Immature natural killer cell (primary cell): ENCODE results near the gene ANP32A. TPM values are rescaled to one million over a fixed set of nuclear protein-coding genes. Genes with fewer than 3 reads are reported as not detected.
A peak's percentile ranks its signal among the peaks of the same experiment; 100 is the strongest.

Source experiments
- DNase-seq, 3 donors: peaks; one replicate each; pipeline ENCODE4 v3.0.0; 2022; ENCODE audit warnings: mixed read lengths in 1 of 3
- H3K27ac Mint-ChIP-seq, 6 donors: one replicate each; pipeline ENCODE4 v1.8.0; 2020; ENCODE audit warnings: mixed read lengths in 6 of 6, mild to moderate bottlenecking in 5 of 6, inconsistent platforms in 4 of 6, moderate library complexity in 3 of 6
- H3K27me3 Mint-ChIP-seq, 3 donors: one replicate each; pipeline ENCODE4 v1.8.0; 2020 to 2021; ENCODE audit warnings: low read depth in 3 of 3, mild to moderate bottlenecking in 3 of 3, mixed read lengths in 3 of 3, moderate library complexity in 3 of 3, inconsistent platforms in 1 of 3
- H3K36me3 Mint-ChIP-seq, 3 donors: one replicate each; pipeline ENCODE4 v1.8.0; 2020; ENCODE audit warnings: mixed read lengths in 3 of 3, inconsistent platforms in 2 of 3, mild to moderate bottlenecking in 2 of 3
- H3K4me1 Mint-ChIP-seq, 2 donors: one replicate each; pipeline ENCODE4 v1.8.0; 2020; ENCODE audit warnings: inconsistent platforms in 2 of 2, mild to moderate bottlenecking in 2 of 2, mixed read lengths in 2 of 2, moderate library complexity in 1 of 2
- H3K4me3 Mint-ChIP-seq, 5 donors: one replicate each; pipeline ENCODE4 v1.8.0; 2020; ENCODE audit warnings: mild to moderate bottlenecking in 5 of 5, mixed read lengths in 5 of 5, inconsistent platforms in 3 of 5, moderate library complexity in 3 of 5
- H3K9me3 Mint-ChIP-seq, 6 donors: one replicate each; pipeline ENCODE4 v1.8.0; 2020; ENCODE audit warnings: mild to moderate bottlenecking in 6 of 6, mixed read lengths in 6 of 6, inconsistent platforms in 4 of 6, moderate library complexity in 3 of 6
- polyA plus RNA-seq, 3 donors: library from polyadenylated mRNA; unstranded; fragments of 300-500 nt; fragmentation: Illumina TruSeq; gene quantifications; one replicate each; pipeline ENCODE4 v1.2.3, GENCODE V29; 2021

The ANP32A gene
- polyA plus RNA-seq, 3 donors from 2014 or later = 76.3 to 147 (median 85.2) TPM

DNA sequence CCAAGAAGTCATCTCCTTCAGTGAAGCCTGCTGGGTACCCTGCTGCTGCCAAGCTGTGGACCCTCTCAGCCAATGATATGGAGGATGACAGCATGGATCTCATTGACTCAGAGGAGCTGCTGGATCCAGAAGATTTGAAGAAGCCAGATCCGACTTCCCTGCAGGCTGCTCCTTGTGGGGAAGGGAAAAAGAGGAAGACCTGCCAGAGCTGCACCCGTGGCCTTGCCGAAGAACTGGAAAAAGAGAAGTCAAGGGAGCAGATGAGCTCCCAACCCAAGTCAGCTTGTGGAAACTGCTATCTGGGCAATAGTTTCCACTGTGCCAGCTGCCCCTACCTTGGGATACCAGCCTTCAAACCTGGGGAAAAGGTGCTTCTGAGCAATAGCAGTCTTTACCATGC lies 13.7 kb upstream of the ANP32A start:
- H3K9me3 Mint-ChIP-seq = peaks cover 5 to 24% (median 11%) of the 10 kb centered on the region in 6 donors
- H3K27me3 Mint-ChIP-seq = peaks cover 2 to 24% (median 16%) of the 10 kb centered on the region in 3 donors
- H3K27ac Mint-ChIP-seq = no peak overlapping the region
- H3K36me3 Mint-ChIP-seq = peaks cover 4 to 10% (median 8%) of the 10 kb centered on the region in 3 donors
- no peaks in the 10 kb centered on the region for H3K4me1 Mint-ChIP-seq
- no peak overlapping the region for H3K4me3 Mint-ChIP-seq
- no peak for DNase-seq

DNA sequence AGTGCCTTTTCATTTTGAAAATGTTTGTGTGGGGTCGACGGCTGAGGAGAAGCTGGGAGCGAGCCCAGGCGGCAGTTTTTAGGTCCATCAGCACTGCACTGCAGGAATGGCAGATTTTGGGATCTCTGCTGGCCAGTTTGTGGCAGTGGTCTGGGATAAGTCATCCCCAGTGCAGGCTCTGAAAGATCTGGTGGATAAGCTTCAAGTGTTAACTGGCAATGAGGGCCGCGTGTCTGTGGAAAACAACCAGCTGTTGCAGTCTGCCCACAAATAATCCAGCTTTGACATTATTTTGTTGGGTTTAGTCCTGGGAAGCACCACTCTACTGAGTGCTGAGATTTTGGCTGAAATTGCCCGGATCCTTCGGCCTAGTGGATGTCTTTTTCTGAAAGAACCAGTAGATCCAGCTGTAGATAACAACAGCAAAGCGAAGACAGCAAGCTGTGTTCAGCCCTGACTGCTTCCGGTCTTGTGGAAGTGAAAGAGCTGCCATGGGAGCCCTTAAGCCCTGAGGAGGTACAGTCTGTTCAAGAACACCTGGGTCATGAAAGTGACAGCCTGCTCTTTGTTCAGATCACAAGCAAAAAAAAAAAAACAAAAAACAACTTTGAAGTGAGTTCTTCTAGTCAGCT lies 13.1 kb upstream of the ANP32A start:
- Mint-ChIP-seq H3K4me1 (no peaks in the 10 kb centered on the region), H3K27me3 (peaks cover 2 to 23% (median 11%) of the 10 kb centered on the region in 3 donors), H3K36me3 (peaks cover 4 to 10% (median 8%) of the 10 kb centered on the region in 3 donors), H3K9me3 (peaks cover 5 to 24% (median 11%) of the 10 kb centered on the region in 6 donors), H3K27ac (no peak overlapping the region), H3K4me3 (no peak overlapping the region)
- DNase-seq = no peak

DNA sequence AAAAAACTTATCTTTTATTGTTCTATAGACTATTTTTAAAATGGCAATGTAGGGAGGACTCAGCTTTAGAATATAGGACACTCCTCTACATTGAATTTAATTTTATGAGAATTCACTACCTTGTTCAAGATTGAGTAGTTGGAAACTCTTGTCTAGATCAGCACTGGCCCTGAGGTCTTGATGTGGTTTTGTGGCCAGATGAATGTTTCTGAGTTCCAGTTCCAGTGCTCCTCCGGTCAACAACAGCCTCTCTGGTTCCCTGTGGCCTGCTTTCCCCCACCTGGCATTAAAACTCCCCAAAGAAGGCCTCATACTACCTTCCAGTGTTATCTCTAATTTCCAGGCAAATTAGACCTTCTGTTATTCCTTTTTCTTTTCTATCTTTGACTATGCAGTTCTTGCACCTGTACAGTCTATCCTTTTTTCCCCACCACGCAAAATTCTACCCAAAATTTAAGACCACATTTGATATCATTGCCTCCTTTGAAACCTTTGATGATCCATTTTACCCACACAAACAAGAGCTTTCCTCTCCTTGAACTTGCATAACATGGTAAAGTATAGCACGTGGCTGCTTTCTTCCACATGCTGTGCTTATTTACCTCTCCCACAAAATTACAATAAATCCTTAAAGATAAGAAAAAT lies 9.6 kb upstream of the ANP32A start:
- Mint-ChIP-seq H3K4me3 (no peak overlapping the region), H3K4me1 (no peaks in the 10 kb centered on the region), H3K36me3 (peaks cover 0 to 3% (median 0%) of the 10 kb centered on the region in 3 donors), H3K27me3 (peaks cover 0 to 11% (median 6%) of the 10 kb centered on the region in 3 donors), H3K27ac (no peak overlapping the region), H3K9me3 (peaks cover 0 to 1% (median under 1%) of the 10 kb centered on the region in 6 donors)
- no peak for DNase-seq

DNA sequence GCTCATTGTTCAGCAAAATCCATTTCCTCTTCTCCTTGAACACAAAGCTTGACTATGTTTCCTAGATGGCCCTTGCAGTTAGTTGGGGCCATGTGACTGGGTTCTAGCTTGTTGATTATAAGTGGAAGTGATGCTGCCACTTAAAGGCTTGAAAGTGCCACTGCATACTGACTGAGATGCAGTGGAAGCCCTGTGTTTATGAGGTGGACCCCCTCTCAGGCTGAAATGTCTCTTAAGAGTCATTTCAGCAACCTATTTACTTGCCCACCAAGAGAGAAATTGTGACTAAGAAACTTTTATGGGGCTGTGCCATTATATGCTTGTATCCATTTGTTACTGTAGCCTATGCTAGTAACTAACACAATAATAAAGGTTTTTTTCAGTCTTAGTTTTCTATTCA lies 8.4 kb upstream of the ANP32A start:
- no peak overlapping the region for H3K4me3 Mint-ChIP-seq

DNA sequence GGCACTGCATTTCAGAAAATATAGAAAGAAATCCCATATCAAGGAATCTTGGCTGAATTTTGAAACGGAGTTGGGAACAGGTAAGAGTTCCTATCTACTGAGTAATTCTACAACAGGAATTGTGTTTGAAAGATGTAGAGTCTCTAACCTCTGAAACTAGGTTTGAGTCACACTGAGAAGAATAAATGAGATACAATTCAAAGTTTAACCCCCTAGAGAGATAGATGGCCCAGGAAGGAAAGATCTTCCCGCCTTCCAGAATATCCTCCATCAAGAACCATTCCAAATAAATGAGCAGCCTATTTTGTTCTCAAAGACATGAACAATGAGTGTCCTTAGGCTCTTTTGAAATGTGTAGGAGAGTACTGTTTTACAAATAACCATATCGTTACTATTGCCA lies 2.9 kb upstream of the ANP32A start:
- Mint-ChIP-seq H3K36me3 (no peaks in the 10 kb centered on the region), H3K27ac (no peak overlapping the region), H3K27me3 (peaks cover 16 to 21% (median 18%) of the 10 kb centered on the region in 3 donors), H3K4me3 (no peak overlapping the region), H3K4me1 (peaks cover 8 to 19% of the 10 kb centered on the region in 2 donors), H3K9me3 (peaks cover 0 to 2% (median 0%) of the 10 kb centered on the region in 6 donors)
- DNase-seq = no peak

More for the DNA sequence above, 8.4 kb upstream of the ANP32A start:
- no peaks in the 10 kb centered on the region for H3K4me1 Mint-ChIP-seq
- H3K36me3 Mint-ChIP-seq = peaks cover 0 to under 1% (median 0%) of the 10 kb centered on the region in 3 donors
- no peak overlapping the region for H3K27ac Mint-ChIP-seq
- DNase-seq = peak; percentile 24 to 37 (median 35)
- peaks cover 0 to 1% (median 0%) of the 10 kb centered on the region in 6 donors for H3K9me3 Mint-ChIP-seq
- H3K27me3 Mint-ChIP-seq = peaks cover 0 to 10% (median 6%) of the 10 kb centered on the region in 3 donors

GRCh38 chr15:68822818-68823217 lies 2.1 kb upstream of the ANP32A start:
- H3K36me3 Mint-ChIP-seq = no peaks in the 10 kb centered on the region
- H3K4me1 Mint-ChIP-seq = peaks cover 8 to 19% of the 10 kb centered on the region in 2 donors
- no peak overlapping the region for H3K4me3 Mint-ChIP-seq
- H3K9me3 Mint-ChIP-seq = peaks cover 0 to 2% (median 0%) of the 10 kb centered on the region in 6 donors
- DNase-seq = no peak
- peak overlapping the region in 1 of 6 donors; percentile 69 for H3K27ac Mint-ChIP-seq
- H3K27me3 Mint-ChIP-seq = peaks cover 16 to 21% (median 18%) of the 10 kb centered on the region in 3 donors

DNA sequence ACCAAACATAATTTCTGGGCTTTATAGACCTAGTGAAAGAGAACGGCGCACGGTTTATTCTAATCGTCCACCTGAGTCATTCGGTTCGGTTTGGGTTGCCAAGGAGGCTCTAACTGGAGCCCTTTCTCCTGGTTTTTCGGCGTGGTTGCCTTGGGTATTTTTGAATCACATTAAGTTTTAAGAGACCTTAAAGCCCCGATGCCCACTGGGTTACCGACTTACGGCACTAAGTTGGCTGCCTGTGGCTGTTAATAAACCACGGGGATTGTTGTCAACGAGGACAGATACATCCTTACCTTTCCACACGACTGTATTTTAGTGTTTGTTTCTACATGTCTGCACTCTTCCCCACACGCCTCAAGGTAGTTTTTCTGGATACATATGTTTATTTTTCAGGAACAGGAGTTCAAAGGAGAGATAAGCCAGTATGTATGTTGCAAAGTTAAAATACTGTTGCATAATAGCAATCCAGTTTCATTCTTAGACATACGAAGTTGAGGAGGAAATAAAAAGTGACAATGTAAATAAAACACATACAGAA lies 1.2 kb upstream of the ANP32A start:
- H3K27ac Mint-ChIP-seq = peak overlapping the region; percentile 55 to 93 (median 79)
- DNase-seq = no peak
- no peaks in the 10 kb centered on the region for H3K36me3 Mint-ChIP-seq
- peak overlapping the region; percentile 68 to 97 (median 95) for H3K4me3 Mint-ChIP-seq
- peaks cover 18 to 28% (median 21%) of the 10 kb centered on the region in 3 donors for H3K27me3 Mint-ChIP-seq
- peaks cover 13 to 26% of the 10 kb centered on the region in 2 donors for H3K4me1 Mint-ChIP-seq
- peaks cover 0 to 2% (median 0%) of the 10 kb centered on the region in 6 donors for H3K9me3 Mint-ChIP-seq

DNA sequence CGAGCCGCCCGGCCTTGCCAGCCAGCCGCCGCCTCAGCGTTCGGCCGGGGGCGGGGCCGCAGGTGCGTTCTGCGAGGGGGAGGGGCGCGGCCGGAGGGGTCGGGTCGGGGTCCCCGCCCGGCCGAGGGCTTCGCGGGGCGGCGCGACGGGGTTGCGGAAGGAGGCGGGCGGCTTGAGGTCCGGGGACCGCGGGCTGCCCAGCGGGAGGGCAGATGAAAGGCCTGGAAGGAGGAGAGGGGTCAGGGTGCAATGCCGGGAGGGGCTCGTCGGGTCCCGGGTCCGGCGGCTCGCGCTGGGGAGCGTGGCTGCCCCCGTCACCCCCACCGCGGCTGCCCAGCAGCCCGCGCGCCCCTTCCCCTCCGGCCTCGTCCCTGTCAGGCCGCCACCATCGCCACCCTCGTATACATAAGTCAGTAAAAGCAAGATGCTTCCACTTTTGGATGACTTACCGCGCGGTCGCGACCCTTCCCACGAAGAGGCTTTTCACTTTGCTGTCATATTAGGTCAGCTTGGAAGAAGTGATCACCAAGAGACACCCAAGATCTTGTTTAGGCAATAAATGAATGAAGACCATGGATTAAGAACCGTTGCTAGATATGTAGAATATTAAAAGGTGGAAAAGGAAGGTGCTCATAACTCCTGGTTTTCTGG lies 620 bp upstream of the ANP32A start:
- Mint-ChIP-seq H3K9me3 (peaks cover 0 to 2% (median 0%) of the 10 kb centered on the region in 6 donors), H3K27ac (peak overlapping the region; percentile 69 to 98 (median 88)), H3K27me3 (peaks cover 18 to 30% (median 21%) of the 10 kb centered on the region in 3 donors), H3K4me1 (peaks cover 19 to 32% of the 10 kb centered on the region in 2 donors), H3K4me3 (peak overlapping the region; percentile 94 to 100 (median 96)), H3K36me3 (no peaks in the 10 kb centered on the region)
- DNase-seq = peak in 1 of 3 donors; percentile 7

GRCh38 chr15:68819495-68820294 lies 1.0 kb downstream of the ANP32A start:
- H3K27me3 Mint-ChIP-seq = peaks cover 18 to 30% (median 22%) of the 10 kb centered on the region in 3 donors
- no peaks in the 10 kb centered on the region for H3K36me3 Mint-ChIP-seq
- DNase-seq = peak in 1 of 3 donors; percentile 37
- H3K9me3 Mint-ChIP-seq = peaks cover 0 to 2% (median 0%) of the 10 kb centered on the region in 6 donors
- H3K4me3 Mint-ChIP-seq = peak overlapping the region; percentile 94 to 100 (median 96)
- H3K4me1 Mint-ChIP-seq = peaks cover 35 to 48% of the 10 kb centered on the region in 2 donors
- H3K27ac Mint-ChIP-seq = peak overlapping the region; percentile 87 to 98 (median 94)

GRCh38 chr15:68818769-68819494 lies 1.8 kb downstream of the ANP32A start:
- H3K27ac Mint-ChIP-seq = peak overlapping the region; percentile 87 to 98 (median 94)
- H3K27me3 Mint-ChIP-seq = peaks cover 18 to 30% (median 22%) of the 10 kb centered on the region in 3 donors
- H3K9me3 Mint-ChIP-seq = peaks cover 0 to 2% (median 0%) of the 10 kb centered on the region in 6 donors
- DNase-seq = peak in 2 of 3 donors; percentile 10 to 15
- H3K4me1 Mint-ChIP-seq = peaks cover 39 to 53% of the 10 kb centered on the region in 2 donors
- H3K36me3 Mint-ChIP-seq = no peaks in the 10 kb centered on the region
- peak overlapping the region; percentile 94 to 100 (median 96) for H3K4me3 Mint-ChIP-seq

DNA sequence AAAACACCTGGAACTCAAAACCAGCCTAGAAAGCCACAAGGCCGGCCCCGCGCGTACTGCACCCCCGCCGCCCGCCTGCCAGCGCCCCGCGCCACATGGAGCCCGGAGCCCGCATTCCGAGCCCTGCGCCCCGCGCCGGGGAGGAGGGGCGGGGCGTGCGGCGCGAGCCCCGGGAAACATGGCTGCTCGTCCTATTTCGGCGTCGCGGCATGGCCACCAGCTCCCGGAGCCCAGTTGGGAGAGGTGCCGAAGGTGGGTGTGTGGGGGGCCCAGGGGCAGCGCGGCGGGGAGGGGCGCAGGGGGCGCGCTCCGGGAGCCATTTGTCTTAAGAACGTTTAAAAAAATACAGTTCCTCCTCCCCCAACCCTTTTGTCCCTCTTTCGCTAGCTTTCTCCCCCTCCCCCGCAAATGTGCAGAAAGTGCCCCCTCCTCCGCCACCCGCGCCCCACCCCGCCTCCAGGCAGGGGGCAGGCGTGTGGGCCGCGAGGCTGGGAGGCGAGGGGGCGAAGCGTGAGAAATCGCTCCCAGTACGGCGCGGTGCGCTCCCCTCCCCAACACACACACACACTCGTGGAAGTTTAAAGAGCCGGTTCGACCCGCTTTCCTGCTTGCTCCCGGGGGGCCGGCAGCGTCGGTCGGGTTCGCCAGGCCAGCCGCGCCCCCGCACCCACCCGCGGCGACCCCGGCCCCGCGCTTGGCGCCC lies 2.5 kb downstream of the ANP32A start:
- peak overlapping the region; percentile 46 to 97 (median 70) for H3K4me3 Mint-ChIP-seq
- H3K36me3 Mint-ChIP-seq = no peaks in the 10 kb centered on the region
- peak; percentile 67 to 68 (median 68) for DNase-seq
- H3K27ac Mint-ChIP-seq = peak overlapping the region in 3 of 6 donors; percentile 48 to 87 (median 59)
- peaks cover 44 to 59% of the 10 kb centered on the region in 2 donors for H3K4me1 Mint-ChIP-seq
- peaks cover 18 to 30% (median 22%) of the 10 kb centered on the region in 3 donors for H3K27me3 Mint-ChIP-seq
- peaks cover 0 to 2% (median 0%) of the 10 kb centered on the region in 6 donors for H3K9me3 Mint-ChIP-seq
